ENCODE measurements around the gene EPHB6.

The EPHB6 gene, protein sequence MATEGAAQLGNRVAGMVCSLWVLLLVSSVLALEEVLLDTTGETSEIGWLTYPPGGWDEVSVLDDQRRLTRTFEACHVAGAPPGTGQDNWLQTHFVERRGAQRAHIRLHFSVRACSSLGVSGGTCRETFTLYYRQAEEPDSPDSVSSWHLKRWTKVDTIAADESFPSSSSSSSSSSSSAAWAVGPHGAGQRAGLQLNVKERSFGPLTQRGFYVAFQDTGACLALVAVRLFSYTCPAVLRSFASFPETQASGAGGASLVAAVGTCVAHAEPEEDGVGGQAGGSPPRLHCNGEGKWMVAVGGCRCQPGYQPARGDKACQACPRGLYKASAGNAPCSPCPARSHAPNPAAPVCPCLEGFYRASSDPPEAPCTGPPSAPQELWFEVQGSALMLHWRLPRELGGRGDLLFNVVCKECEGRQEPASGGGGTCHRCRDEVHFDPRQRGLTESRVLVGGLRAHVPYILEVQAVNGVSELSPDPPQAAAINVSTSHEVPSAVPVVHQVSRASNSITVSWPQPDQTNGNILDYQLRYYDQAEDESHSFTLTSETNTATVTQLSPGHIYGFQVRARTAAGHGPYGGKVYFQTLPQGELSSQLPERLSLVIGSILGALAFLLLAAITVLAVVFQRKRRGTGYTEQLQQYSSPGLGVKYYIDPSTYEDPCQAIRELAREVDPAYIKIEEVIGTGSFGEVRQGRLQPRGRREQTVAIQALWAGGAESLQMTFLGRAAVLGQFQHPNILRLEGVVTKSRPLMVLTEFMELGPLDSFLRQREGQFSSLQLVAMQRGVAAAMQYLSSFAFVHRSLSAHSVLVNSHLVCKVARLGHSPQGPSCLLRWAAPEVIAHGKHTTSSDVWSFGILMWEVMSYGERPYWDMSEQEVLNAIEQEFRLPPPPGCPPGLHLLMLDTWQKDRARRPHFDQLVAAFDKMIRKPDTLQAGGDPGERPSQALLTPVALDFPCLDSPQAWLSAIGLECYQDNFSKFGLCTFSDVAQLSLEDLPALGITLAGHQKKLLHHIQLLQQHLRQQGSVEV

DNA sequence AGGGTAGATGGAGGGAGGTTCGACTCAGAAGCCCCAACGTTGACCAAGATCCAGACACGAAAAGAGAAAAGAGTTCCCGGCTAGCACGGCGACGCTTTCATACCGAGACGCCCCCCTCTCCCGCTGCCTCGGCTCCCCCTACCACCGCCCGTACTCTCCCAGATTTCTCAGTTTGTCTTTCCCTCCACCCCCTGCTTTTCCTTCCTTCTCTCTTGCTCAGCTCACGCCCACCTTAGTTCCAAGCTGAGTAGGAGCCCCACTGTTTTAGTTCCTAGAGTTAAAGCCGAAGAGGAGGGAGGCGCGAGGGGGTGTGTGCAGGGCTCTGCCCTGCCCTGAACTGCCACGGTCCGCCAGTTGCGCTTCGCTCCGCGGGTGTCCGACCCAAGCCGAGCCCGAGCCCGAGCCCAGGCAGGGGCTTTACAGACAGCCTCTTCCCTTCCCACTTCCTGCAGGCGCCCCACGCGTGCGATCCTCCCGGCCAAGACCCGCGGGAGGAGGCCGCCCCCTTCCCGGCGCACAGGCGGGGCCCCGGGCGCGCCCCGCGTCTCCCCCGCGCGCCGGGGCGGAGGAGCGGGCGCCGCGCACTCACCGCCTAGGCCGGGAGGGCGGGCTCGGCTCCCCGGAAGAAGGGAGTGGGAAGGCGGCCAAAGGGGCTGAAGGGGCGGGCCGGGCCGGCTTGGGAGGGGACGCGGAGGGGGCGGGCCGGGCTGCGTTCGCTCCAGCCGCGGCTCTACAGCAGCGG, at the start of gene EPHB6:
EPHB6 (plus strand) TSS at position 705 of the 742 bp plus-strand sequence. CDS start 8,152 bp downstream, outside the sequence.
- Mint-ChIP-seq H3K27ac (peak within 1 kb of the TSS; percentile 86), H3K4me1 (peaks cover 25% of the 10 kb centered on the region)

DNA sequence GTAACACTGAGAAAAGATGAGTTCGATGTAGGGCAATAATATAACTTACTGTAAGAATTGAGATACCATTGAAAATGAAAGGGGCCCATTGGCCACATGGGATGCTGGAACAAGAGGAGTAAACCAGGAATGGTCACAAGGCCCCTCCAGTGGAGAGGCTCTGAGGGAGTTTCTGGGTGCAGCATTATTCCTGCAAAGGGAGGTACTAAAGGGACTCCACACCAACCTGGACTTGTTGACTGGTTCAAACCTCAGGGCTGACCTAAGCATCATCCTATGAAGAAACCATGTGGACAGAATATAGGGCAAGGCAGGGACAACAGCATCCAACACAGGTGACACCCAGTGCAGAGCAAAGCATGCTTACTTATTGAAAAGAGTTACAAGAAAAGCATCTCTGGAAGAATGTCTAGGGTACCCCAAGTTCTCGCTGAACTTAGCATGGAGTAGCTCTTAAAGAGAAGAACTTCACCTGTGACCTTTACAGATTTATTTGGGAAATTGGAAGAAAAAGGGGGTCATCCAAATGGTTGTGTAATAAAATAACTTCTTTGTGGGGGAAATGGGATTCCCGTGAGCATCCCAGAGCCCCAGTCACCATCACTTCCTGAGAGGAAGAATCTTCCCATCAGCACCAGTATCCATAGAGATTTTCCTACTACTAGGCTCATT, 49.4 kb upstream of the EPHB6 start:
- peak overlapping the region; percentile 100 for H3K27ac Mint-ChIP-seq
- DNase-seq (ENCODE audit: low spot score in 2 of 2) (peak in 1 of 2 donors; percentile 55), ATAC-seq (no peak)
- no peaks in the 10 kb centered on the region for H3K9me3 Mint-ChIP-seq
- H3K4me1 Mint-ChIP-seq, result peaks cover 97% of the 10 kb centered on the region
- H3K4me3 Mint-ChIP-seq, result peak overlapping the region; percentile 98
- H3K36me3 Mint-ChIP-seq, result peaks cover 78% of the 10 kb centered on the region

More for the DNA sequence above, at the start of gene EPHB6:
- Mint-ChIP-seq H3K9me3 (no peaks in the 10 kb centered on the region), H3K4me3 (peak within 1 kb of the TSS; percentile 95), H3K36me3 (peaks cover 5% of the 10 kb centered on the region)
- ATAC-seq (peak; percentile 80), DNase-seq (ENCODE audit: low spot score in 2 of 2) (peak; percentile 44 to 83)

DNA sequence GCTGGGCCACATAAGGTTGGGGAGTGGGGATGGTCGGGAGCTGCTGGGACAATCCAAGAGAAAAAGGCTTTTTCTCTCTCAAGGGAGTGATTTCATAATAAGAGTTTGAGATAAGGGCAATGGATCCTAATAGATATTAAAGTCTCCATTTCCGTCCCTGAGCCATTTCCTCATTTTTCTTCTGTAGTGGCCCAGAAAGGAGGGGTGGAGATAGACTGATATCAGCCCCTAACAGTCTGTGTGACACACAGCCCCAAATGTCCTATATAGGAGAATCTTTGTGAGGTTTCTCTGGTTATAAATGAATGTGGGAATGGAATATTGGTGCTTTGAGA, 48.9 kb upstream of the EPHB6 start:
- peaks cover 97% of the 10 kb centered on the region for H3K4me1 Mint-ChIP-seq
- peaks cover 73% of the 10 kb centered on the region for H3K36me3 Mint-ChIP-seq
- DNase-seq (ENCODE audit: low spot score in 2 of 2) (peak in 1 of 2 donors; percentile 46), ATAC-seq (no peak)
- H3K9me3 Mint-ChIP-seq, result no peaks in the 10 kb centered on the region
- H3K27ac Mint-ChIP-seq, result peak overlapping the region; percentile 100
- peak overlapping the region; percentile 98 for H3K4me3 Mint-ChIP-seq

DNA sequence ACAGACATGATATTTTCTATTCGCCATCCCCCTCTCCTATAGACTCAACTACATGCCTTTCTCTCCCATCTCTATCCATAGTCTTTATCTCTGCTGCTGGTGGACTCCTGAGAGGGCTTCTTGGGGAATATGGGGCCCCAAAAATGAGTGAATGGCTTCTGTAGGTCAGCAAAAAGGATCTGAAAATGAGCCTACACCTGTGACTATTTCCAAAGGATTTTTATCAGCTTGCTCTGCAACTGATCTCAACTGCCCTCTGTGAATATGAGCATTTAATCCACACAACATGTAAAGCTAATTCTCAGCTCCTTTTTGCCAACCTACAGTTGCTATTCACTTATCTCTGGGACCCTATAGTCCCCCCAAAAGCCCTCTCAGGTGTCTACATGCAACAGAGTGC, 47.9 kb upstream of the EPHB6 start:
- Mint-ChIP-seq H3K27ac (peak overlapping the region; percentile 100), H3K4me1 (peaks cover 98% of the 10 kb centered on the region), H3K9me3 (no peaks in the 10 kb centered on the region), H3K36me3 (peaks cover 64% of the 10 kb centered on the region), H3K4me3 (peak overlapping the region; percentile 98)
- no peak for ATAC-seq
- peak in 1 of 2 donors; percentile 51 for DNase-seq (ENCODE audit: low spot score in 2 of 2)

DNA sequence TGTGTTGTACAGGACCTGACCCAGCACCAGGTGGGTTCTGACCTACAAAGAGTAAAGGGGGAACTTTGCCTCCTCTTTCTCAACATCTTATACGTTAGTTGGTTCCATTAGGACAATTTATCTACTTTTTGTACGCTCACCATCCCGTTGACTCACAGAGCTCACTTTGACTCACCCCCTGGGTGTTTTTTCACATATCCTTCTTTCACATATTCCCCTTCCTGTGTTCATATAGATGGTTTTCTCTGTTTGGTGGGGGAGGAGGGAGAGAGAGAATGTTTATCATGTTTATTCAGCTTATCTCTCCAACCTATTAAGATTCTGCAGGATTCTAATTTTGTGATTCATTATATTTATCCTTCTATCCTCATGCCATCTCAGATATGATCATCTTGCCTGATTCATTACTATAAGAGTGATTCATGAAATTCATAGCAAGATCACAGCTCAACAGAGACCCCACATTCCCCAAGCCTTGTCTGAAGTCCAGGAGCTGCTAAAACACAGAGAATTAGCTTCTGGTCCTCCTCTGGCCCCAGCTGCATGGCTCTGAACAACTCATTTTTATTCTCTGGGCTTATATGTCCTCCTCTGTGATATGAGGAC, 46.9 kb upstream of the EPHB6 start:
- Mint-ChIP-seq H3K36me3 (peaks cover 54% of the 10 kb centered on the region), H3K4me1 (peaks cover 98% of the 10 kb centered on the region), H3K4me3 (peak overlapping the region; percentile 98), H3K27ac (peak overlapping the region; percentile 100), H3K9me3 (no peaks in the 10 kb centered on the region)
- ATAC-seq (peak; percentile 46), DNase-seq (ENCODE audit: low spot score in 2 of 2) (peak in 1 of 2 donors; percentile 72)

DNA sequence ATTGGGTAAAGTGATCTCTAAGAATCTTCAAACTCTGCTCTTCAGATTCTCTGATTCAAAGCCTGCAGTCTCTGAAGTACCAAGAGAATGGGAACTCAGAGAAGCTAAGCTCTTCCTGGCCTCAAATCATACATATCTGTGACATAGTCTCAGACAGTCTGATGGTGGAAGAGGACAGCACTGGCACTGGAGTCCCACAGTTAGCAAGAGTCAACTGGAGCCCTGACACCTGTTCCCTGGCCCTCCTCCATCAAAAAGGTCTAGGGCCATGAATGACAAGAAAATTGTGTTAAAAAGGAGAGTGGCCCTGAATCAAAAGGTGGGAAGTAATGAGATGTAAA, 46.4 kb upstream of the EPHB6 start:
- peak overlapping the region; percentile 98 for H3K4me3 Mint-ChIP-seq
- peak; percentile 34 for ATAC-seq
- H3K27ac Mint-ChIP-seq, result peak overlapping the region; percentile 100
- peaks cover 96% of the 10 kb centered on the region for H3K4me1 Mint-ChIP-seq
- no peaks in the 10 kb centered on the region for H3K9me3 Mint-ChIP-seq
- H3K36me3 Mint-ChIP-seq, result peaks cover 49% of the 10 kb centered on the region
- no peak for DNase-seq (ENCODE audit: low spot score in 2 of 2)

DNA sequence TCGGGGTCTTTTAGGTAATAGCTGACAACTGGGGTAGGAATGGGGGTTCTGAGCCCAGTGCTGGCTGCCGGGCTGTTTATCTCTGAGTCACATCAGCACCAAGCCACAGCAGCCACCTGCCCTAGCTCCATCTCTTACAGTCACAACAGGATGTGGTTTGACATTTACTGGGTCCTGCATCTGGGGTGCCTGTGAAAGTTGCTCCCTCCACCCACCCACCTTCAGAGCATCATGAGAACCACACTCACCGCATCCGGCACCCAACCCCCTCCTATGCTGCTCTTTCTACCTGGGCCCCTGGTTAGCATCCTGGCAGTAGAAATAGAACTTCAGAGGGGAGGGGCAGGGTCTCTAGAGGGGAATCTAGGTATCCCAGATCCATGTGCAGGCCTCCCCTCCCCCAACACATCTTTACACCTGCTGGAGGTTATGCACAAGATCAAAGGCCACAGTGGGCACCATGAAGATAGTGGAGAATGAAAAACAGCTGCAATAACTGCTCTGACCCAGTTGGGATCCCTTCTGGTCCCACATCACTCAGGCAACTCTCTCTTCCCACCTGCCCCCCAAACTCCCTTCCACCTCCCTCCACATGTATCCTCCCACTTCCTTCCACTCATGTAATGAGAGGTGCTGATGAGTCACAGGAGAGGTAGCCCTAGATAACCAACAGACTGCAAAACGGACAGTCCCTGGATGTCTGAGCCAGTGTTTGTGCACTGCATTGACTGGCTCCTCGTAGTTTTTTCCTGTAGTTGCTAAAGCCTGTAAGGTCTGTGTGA, 45.9 kb upstream of the EPHB6 start:
- ATAC-seq, result peak; percentile 87
- H3K4me1 Mint-ChIP-seq, result peaks cover 90% of the 10 kb centered on the region
- peaks cover 43% of the 10 kb centered on the region for H3K36me3 Mint-ChIP-seq
- H3K27ac Mint-ChIP-seq, result peak overlapping the region; percentile 100
- H3K4me3 Mint-ChIP-seq, result peak overlapping the region; percentile 98
- H3K9me3 Mint-ChIP-seq, result no peaks in the 10 kb centered on the region
- peak; percentile 78 to 96 for DNase-seq (ENCODE audit: low spot score in 2 of 2)

DNA sequence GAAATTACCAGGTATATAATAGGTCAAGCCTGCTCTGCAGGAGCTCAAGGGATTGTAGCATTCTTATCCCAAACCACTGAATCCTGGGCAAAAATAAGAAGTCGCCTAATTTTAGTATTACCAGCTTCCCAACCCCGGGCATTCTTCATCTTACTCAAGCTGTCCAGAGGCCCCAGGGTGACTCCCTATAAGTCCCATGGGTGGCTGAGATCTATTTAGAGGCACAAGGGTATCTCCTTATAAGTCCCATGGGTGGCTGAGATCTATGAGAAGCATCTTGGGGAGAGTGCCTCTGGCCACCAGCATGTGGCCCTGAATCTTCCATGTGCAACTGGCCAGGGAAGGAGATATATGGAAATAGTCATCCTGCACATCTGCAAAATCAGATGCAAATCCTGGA, 45.2 kb upstream of the EPHB6 start:
- DNase-seq (ENCODE audit: low spot score in 2 of 2), result peak in 1 of 2 donors; percentile 64

DNA sequence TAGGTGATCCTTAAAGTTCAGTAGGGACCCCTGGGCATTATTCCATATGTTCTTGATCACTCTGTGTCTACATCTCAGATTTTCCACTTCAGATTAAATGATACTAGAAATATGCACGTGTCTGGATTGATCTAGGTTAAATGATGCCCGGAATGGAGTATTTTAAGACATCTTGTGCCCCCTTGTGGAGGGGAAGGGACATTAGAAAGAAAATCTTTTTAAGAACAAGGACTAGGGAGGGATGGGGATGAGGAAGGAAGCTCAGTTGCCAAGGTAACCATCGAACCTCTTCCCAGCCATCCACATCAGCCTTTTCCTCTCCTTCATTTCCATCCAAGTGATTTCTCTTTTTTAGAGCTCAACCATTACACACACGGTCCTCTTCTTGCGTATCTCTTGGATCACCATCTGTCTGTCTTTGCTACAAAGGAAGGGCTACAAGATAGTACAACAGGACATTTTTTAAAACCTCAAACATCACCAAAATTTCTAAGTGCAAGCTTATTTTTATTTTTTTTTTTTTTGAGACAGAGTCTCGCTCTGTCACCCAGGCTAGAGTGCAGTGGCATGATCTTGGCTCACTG, 43.6 kb upstream of the EPHB6 start:
- ATAC-seq (no peak), DNase-seq (ENCODE audit: low spot score in 2 of 2) (peak in 1 of 2 donors; percentile 57)
- Mint-ChIP-seq H3K4me1 (peaks cover 68% of the 10 kb centered on the region), H3K36me3 (peaks cover 28% of the 10 kb centered on the region), H3K27ac (peak overlapping the region; percentile 100), H3K4me3 (peak overlapping the region; percentile 98), H3K9me3 (no peaks in the 10 kb centered on the region)

More for the DNA sequence above, 45.2 kb upstream of the EPHB6 start:
- no peaks in the 10 kb centered on the region for H3K9me3 Mint-ChIP-seq
- peak overlapping the region; percentile 100 for H3K27ac Mint-ChIP-seq
- peak overlapping the region; percentile 98 for H3K4me3 Mint-ChIP-seq
- peaks cover 83% of the 10 kb centered on the region for H3K4me1 Mint-ChIP-seq
- H3K36me3 Mint-ChIP-seq, result peaks cover 36% of the 10 kb centered on the region
- no peak for ATAC-seq

DNA sequence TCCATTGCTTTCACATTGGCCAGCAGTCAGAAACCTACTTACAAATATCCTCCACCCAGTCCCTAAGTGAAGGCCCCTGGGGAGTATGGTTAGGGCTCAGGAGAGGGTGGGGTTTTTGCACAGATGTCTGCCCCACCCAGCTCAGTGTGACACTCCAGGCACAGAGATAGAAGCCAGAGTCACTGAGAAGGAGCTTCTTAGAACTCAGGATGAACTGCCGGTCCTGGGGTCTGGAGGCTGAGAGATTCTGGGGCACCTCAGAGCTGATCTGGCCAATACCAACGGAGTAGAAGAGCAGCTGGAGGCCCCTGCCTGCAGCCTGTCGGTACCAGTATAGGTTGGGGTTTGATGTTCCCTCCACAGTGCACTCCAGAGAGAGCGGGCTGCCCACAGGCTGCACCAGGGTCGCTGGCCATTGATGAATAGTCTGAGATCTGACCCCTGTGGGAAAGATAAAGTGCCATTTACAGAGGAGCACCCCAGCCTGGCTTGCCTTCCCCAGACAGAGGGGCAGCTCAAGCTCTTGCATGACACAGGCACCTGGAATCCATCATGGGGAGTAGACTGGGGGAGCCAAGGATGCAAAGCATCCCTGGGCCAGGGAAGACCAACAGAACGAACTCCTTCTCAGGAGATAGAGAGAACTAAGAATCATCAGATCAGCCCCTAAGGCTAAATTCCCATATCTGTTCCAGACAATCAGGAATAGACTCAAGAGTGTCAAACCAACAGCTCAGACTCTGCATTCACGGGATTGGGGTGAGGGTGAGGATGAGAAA, 42.2 kb upstream of the EPHB6 start:
- Mint-ChIP-seq H3K4me3 (no peak overlapping the region), H3K4me1 (peaks cover 55% of the 10 kb centered on the region), H3K9me3 (no peaks in the 10 kb centered on the region), H3K36me3 (peaks cover 28% of the 10 kb centered on the region), H3K27ac (peak overlapping the region; percentile 100)
- no peak for ATAC-seq
- DNase-seq (ENCODE audit: low spot score in 2 of 2), result peak in 1 of 2 donors; percentile 49

DNA sequence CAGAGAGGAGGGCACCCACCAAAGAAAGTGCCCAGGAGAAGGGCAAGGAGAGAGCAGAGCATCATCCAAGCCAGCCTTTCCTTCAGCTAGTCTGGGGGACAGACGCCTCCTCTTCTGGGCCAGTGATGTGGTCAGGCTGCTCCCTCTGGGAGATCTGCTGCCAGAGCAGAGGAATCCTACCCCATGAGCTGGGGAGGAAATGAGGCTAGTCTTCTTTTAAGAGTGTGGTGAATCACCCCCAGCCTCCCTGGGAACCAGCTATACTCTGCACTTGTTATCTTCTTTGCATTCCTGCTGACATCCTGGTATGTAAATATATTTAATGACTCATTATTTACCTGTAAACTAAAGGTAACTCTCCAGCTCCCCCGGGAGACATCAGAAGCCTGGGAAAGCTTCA, 41.6 kb upstream of the EPHB6 start:
- Mint-ChIP-seq H3K4me1 (peaks cover 49% of the 10 kb centered on the region), H3K27ac (peak overlapping the region; percentile 100), H3K36me3 (peaks cover 22% of the 10 kb centered on the region), H3K4me3 (no peak overlapping the region), H3K9me3 (no peaks in the 10 kb centered on the region)
- DNase-seq (ENCODE audit: low spot score in 2 of 2) (no peak), ATAC-seq (no peak)

DNA sequence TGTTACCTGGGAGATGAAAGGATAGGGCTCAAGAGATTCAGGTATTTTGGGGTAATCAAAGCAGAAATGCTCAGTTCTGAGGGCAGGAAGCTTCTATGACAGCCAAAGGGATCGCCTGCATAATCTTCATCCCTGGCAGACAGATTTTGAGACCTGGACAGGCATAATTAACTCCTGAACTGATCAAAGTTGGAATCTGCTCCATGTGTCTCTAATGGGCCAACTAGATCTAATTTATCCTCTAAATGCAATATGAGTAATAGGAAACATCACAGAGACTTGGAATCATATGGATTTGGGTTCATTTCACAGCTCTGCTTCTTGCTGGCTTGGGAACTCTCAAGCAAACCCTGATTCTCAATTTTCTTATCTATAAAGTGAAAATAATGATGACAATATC, 41.2 kb upstream of the EPHB6 start:
- Mint-ChIP-seq H3K9me3 (no peaks in the 10 kb centered on the region), H3K36me3 (peaks cover 17% of the 10 kb centered on the region), H3K4me3 (no peak overlapping the region), H3K4me1 (peaks cover 44% of the 10 kb centered on the region), H3K27ac (no peak overlapping the region)
- DNase-seq (ENCODE audit: low spot score in 2 of 2) (no peak), ATAC-seq (no peak)

DNA sequence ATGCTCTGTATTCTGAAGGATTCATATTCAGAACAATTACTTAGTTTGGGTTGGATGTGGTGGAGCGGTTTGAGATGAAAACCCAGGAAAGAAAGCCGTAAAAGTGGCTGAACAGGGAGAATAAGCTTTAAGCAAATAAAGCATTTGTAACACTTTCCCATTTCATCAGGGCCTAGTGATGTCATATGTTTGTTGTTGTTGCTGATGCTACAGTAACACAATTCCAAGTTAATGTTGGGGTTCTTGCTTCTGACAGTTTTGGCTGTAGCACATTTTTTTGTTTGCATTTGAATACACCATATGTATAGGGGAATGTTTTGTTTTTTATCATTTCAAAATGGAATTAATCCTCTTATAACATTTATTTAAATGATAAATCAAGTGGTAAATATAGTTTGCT, 40.4 kb upstream of the EPHB6 start:
- no peak overlapping the region for H3K27ac Mint-ChIP-seq
- H3K4me3 Mint-ChIP-seq, result no peak overlapping the region
- ATAC-seq (no peak), DNase-seq (ENCODE audit: low spot score in 2 of 2) (no peak)
- peaks cover 36% of the 10 kb centered on the region for H3K4me1 Mint-ChIP-seq
- no peaks in the 10 kb centered on the region for H3K9me3 Mint-ChIP-seq
- H3K36me3 Mint-ChIP-seq, result peaks cover 10% of the 10 kb centered on the region

Data from stimulated activated effector memory CD8-positive, alpha-beta T cell treated with anti-CD3 and anti-CD28 coated beads, Interleukin-12 subunit alpha, Interleukin-12 subunit beta, amount 100 ng/mL, for 72 hours (primary cell).